ENCODE data around the gene FCHSD2. TPM values are rescaled to one million over a fixed set of nuclear protein-coding genes. Genes with fewer than 3 reads are reported as not detected.

The FCHSD2 gene
- total and polyA plus RNA-seq, 2 of the 8 experiments (the other 6 are each of a cell fraction or from before 2014, with no cell fraction given): 4.1 to 7.8 TPM

GRCh38 chr11:72815110-72815618, 327.0 kb downstream of the FCHSD2 start (continued):
- TF ChIP-seq SP2 (IDR thresholded peaks at IDR 0.05; ENCODE audit: low read length) (no peak), CREB1 (IDR thresholded peaks at IDR 0.05) (no peak), RAD21 (IDR thresholded peaks at IDR 0.05 in 1 of 2, conservative IDR thresholded peaks at IDR 0.05 in 1 of 2; ENCODE audit: low read depth in 2 of 2, low read length in 2 of 2) (no peak), CBX5 (IDR thresholded peaks at IDR 0.05; ENCODE audit: low read depth, low read length) (no peak), HDAC2 (IDR thresholded peaks at IDR 0.05; ENCODE audit: borderline replicate concordance in 1 of 2, low read depth in 2 of 2, low read length in 2 of 2) (no peak)
